ENCODE data around the gene TOMM70.

Gene TOMM70

DNA sequence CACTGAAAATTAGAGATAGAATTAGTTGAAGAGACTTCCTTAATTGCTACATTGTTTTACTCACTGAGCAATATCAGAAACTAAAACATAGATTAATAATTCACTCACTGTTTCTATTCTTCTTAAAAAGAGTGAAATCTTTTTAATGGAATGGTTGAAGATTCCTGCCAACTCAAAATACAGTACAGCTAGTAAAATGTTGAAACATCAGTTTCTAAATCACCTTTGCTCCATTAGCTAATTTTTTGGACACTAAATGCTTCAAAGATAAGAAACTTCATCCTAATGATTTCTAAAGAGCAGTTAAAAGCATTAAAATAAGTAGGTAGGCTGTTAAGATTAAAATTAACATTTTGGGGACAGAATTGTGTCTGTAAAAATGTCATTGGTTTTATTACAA lies 76.8 kb downstream of the TOMM70 start:
- no peak for DNase-seq (ENCODE audit: low read depth)

- no peak for DNase-seq (ENCODE audit: low read depth)
These were observed 80.9 kb downstream of the TOMM70 start for GRCh38 chr3:100319951-100320350.

GRCh38 chr3:100317912-100318311 lies 83.0 kb downstream of the TOMM70 start:
- DNase-seq (ENCODE audit: low read depth), result no peak

GRCh38 chr3:100316641-100317069 lies 84.2 kb downstream of the TOMM70 start:
- peak; percentile 20 for DNase-seq (ENCODE audit: low read depth)

All from HS-27A (cell line).